Suprapubic skin (tissue), 4 donors: ENCODE results near the gene IL17B.

Source experiments
- EP300 ChIP-seq: sonication (generic); formaldehyde crosslinking; IDR thresholded peaks from one replicate; pipeline ENCODE4 v1.6.1; 2017; ENCODE audit warnings: antibody characterized with exemption
- POLR2A ChIP-seq, 2 donors: fragments of 450-650 bp; IDR thresholded peaks; one replicate each; pipeline ENCODE4 v1.6.1; 2017; ENCODE audit warnings: antibody characterized with exemption in 2 of 2, mild to moderate bottlenecking in 2 of 2, moderate library complexity in 2 of 2
- POLR2AphosphoS5 ChIP-seq, 3 donors: sonication (generic); formaldehyde crosslinking; IDR thresholded peaks; one replicate each; pipeline ENCODE4 v1.6.1; 2017; ENCODE audit warnings: antibody characterized with exemption in 3 of 3
- TF ChIP-seq, protein P1 (sequence below), 2 donors: fragments of 200-600 bp in 1 of 2; fragments of 450-650 bp in 1 of 2; sonication (generic) in 1 of 2; IDR thresholded peaks; one replicate each; pipeline ENCODE4 v1.5.1; 2016 to 2019; ENCODE audit warnings: antibody characterized with exemption in 2 of 2, mild to moderate bottlenecking in 1 of 2, moderate library complexity in 1 of 2

DNA sequence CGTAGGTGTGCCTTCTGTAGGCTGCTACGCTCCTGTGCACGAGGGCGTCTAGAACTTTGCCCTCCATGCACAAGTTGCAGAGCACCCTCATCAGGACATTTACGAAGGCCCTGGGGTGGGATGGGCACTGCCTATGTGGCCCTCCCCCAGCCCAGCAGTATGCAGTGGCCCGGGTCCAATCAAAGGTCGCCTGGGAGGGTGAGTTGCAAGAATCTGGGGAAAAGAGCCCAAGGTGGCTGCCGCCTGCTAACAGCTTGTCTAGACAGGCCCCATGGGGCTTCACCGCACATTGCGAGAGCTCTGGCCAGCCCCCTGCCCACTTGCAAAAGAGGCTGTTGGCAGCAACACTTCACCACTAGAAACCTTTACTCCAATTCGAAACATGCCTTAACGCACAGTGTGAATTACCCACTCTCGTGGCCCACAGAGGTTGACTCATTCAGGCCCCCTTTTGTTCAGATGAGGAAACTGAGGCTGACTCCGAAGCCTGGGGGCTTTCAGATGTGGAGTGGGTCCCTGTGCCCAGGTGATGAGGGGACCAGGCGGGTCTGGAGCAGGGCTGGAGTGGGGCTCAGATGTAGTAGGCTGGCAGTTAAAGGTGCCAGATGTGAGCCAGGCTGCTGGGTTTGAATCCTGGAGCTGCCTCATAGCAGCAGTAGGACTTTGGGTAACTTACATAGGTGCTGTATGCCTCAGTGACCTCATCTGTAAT is 31.8 kb upstream of the IL17B start:
- TF ChIP-seq POLR2A (IDR thresholded peaks at IDR 0.05) (no peak), POLR2AphosphoS5 (IDR thresholded peaks at IDR 0.05) (no peak), EP300 (no peak)
- TF ChIP-seq, protein P1, sequence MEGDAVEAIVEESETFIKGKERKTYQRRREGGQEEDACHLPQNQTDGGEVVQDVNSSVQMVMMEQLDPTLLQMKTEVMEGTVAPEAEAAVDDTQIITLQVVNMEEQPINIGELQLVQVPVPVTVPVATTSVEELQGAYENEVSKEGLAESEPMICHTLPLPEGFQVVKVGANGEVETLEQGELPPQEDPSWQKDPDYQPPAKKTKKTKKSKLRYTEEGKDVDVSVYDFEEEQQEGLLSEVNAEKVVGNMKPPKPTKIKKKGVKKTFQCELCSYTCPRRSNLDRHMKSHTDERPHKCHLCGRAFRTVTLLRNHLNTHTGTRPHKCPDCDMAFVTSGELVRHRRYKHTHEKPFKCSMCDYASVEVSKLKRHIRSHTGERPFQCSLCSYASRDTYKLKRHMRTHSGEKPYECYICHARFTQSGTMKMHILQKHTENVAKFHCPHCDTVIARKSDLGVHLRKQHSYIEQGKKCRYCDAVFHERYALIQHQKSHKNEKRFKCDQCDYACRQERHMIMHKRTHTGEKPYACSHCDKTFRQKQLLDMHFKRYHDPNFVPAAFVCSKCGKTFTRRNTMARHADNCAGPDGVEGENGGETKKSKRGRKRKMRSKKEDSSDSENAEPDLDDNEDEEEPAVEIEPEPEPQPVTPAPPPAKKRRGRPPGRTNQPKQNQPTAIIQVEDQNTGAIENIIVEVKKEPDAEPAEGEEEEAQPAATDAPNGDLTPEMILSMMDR (IDR thresholded peaks at IDR 0.05): no peak
